Glomerular endothelial cell (primary cell): Measurements from ENCODE around the gene BANP. TPM values are rescaled to one million over a fixed set of nuclear protein-coding genes. Genes with fewer than 3 reads are reported as not detected.
"Not testable (repeated sequence)": the region's sequence is repeated elsewhere in the genome, so short reads cannot be mapped to it uniquely, and the experiment has no call there.

Source experiments
- DNase-seq: peaks from one replicate; pipeline ENCODE4 v3.0.0-alpha.2; 2011; ENCODE audit warnings: low read depth, low spot score; ENCODE audit errors: extremely low read depth
- total RNA-seq: library from RNA; depleted of rRNA; stranded (reverse); fragments of >200 nt; gene quantifications from 2 replicates; pipeline ENCODE4 v1.2.3, GENCODE V29; 2015

The BANP gene
- total RNA-seq, 1 donor from 2014 or later, result 21.1 TPM

DNA sequence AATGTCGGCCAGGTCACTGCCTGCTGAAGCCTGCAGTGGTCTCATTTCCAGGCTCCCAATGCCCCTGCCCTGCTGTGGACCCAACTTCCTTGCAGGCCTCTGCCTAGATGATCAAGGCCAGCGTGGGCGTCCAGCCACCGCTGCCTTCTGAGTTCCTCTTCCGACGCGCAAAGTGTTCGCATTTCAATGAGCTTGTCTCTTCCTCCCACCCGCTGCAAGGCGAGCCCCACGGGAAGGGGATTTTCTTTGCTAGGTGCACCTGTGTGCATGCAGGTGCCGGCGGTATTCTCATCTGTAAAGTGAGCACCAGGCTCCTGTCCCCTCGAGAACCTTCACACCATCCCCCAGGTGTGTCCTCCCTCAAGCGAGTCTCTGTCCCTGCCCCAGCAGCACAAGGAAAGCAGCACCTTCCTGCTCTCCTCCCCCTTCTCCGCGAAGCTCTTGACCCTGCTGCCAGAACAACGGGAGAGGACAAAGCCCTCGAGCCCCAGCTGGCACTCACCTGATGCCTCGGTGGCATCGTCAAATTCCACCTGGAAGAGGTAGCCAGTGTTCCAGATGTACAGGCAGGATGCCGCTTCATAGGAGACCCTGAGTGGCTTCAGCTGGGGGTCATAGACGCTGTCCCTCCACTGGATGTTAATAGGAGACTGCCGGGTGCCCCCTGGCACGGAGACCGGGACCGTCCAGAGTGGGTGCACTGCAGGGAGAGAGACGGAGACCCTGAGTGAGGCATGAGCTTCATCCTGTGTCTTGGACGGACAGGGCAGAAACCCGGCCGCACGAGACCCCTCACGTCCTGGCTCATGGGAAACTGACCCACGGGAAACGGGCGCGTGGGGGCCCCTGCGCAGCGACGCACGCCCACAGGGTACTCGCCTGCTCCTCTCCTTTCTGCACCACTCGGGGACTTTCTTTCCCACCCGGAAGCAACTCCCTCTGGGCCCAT is 24.7 kb upstream of the BANP start:
- no peak for DNase-seq

DNA sequence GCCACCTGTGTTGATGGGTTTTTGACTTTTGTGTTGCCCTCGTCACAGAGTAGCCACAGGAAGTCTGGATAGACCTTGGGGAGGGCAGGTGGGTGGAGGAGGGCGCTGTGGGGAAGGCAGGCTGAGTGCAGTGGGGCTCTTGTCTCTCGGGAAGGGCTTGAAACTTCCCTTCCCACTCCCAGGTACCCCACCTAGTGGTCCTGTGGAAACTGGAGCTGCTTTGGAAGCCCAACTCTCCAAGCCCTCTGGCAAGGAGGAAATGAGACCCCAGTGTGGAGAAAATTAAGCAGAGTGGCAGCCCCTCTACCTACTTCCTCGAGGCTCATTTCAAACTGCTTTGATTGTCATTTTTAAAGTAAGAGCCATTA is 24.1 kb upstream of the BANP start:
- no peak for DNase-seq

DNA sequence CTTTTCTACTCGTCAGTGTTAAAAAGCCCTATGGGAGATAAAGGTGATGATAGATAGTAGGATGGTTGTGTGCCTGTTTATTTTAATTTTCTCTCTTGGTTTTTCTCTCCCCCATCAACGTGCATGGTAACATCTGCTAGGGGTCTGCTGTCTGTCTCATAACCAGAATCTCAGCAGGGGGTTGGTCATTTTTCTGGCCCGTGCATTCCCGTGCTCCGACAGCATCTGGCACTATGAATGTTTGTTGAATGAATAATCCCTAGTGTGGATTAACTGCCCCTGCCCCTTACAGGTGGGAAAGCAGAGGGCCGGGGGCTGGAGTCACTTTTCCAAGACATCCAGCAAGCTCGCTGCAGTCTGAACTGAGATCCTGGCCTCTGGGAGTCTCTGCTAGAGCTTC is 21.2 kb upstream of the BANP start:
- no peak for DNase-seq

DNA sequence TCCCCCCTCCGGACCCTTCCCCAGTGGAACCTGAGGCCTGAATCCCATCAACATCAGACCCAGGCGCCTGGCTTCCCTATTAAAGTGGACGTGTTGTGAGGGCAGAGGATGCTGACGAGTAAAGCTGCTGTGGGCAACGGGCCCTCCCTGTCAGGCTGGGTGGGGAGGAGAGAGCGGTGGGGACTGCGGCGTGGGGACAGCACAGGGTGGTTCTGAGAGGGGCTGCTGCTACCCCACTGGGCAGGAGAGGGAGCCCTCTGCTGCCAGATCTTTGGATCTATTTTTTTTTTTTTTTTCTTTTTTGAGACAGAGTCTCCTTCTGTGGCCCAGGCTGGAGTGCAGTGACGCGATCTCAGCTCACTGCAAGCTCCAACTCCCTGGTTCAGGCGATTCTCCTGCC is 20.8 kb upstream of the BANP start:
- no peak for DNase-seq

DNA sequence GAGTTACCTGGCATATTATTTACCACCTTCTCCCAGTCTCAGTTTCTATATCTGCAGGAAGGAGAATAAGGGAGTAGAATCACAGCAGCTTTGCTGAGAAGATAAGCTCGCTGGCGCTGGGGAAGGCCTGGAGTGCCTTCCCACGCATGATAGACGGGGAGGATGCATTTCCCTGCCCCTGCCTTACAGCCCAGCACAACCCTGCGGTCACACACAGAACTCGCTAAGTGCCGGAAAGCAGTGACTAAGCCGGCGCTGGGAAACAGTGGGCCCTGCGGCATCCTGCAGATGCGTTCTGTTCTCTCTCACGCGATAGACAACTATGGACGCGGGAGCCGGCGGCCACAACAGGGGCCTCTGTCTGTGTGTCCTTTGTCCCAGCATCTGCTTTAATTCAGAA is 19.7 kb upstream of the BANP start:
- no peak for DNase-seq

DNA sequence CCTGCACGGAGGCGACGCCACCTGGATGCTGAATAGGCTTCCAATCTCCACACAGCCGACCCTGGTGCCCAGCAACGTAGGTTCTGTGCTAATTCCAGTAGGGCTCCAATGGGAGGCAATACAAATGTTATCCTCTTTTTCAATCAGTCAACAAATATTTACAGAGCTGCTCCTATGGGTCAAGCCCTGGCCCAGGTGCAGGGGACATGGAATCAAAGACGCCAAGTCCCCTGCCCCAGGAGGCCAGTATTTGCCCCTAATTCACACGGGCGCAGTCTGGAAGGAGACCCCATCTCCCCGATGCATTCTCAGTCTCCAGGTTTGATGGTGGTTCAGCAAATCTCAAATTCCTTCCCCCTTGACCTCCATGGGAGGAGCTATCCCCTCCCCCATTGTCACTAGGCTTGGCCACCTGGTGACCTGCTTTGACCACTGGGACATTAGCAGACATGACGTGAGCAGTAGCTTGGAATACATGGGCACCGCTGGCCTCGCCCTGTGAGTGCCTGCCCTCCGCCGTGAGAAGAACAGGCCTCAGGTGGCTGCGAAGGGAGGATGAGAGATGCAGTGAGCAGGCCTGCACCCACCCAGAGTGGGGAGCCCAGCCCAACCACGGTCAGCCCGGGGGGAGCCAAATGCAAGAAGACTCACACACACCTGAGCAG is 18.6 kb upstream of the BANP start:
- not testable (repeated sequence) for DNase-seq

DNA sequence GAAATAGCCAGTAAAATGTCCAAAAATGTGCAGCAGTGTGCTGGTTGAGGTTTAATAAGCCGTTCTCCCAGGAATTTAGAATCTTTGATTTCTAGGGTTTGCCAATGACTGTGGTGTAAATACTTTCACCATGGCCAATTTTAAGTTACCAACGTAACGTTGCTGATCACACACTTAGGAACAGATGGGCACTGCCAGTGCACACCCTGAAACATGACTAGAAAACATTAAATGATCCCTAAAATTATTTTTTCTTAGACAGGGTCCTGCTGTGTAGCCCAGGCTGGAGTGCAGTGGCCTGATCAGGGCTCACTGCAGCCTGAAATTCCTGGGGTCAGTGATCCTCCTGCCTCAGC is 18.1 kb upstream of the BANP start:
- no peak for DNase-seq

DNA sequence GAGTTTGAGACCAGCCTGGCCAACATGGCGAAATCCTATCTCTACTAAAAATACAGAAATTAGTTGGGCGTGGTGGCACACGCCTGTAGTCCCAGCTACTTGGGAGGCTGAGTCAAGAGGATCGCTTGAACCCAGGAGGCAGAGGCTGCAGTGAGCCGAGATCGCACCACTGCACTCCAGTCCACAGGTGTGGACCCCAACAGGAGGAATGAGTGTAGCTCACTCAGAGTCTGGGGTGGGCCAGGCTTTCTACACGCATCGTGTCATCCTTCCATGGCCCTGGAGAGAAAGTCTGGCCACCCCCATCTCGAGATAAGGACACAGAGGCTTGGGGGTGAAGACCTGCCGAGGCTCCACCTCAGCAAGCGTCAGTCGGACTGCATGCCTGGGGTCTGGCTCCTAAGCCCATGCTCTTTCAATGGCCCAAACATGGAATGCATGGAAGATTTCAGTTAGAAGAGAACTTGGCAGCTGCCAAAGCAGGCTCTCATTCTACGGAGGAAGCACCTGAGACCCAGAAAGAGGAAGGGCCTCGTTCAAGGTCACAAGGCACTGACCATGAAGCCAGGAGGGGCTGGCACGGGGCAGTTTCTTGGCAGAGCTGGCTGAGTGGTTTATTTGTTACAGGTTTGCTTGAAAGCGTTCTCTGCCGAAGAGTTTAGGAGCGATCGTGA is 16.3 kb upstream of the BANP start:
- not testable (repeated sequence) for DNase-seq

DNA sequence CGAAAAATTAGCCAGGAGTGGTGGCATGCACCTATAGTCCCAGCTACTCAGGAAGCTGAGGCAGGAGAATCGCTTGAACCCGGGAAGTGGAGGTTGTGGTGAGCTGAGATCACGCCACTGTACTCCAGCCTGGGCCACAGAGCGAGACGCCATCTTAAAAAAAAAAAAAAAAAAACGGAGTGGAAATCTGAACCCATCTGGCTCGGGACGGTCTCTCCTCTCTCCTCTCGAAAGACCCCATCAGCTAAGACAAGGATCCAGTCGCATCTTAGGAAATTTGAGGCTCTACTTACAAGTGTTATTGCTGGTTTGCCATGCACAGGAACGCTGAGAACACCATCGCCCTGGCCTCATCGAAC is 15.2 kb upstream of the BANP start:
- DNase-seq, result not testable (repeated sequence)

DNA sequence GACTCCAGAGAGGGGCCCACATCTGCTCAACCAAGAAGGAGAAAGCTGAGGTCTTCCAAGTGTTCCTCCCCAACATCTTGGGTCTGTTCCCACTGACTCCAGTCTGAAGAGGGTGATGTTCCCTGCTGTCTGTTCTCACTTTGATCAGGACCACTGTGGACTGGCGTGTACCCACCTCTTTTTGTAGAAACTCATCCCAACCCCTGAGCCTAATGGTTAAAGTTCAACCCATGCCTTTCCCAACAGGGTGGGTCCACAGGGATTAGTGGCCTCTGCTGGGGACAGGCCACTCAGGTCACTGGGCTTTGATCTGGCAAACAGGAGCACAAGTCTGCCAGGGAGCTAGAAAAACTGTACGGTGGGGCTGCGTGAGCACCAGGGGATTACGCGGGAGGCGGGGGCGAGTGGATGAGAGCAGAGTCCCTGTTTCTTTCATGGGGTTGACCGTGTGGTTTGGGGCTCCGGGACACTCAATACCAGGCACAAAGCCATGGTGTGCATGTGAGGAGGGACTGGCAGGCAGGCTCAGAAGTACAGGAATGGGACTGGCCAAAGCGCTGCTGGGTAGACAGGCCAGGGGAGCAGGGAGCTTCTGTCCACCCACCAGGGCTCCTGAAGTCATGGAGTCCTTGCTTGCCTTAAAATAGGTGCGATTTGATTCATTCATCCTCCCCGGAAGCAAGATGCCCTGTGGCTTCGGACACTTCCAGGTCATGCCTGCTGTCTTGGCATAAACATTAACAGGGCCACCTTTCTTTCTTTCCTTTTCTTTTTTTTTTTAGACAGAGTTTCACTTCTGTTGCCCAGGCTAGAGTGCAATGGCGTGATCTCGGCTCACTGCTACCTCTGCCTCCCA is 14.6 kb upstream of the BANP start, which contains the start of gene CA5A:
CA5A (minus strand) TSS at position 155 of the 856 bp plus-strand sequence; CDS start at position 76, 79 bp downstream.
- no peak for DNase-seq

DNA sequence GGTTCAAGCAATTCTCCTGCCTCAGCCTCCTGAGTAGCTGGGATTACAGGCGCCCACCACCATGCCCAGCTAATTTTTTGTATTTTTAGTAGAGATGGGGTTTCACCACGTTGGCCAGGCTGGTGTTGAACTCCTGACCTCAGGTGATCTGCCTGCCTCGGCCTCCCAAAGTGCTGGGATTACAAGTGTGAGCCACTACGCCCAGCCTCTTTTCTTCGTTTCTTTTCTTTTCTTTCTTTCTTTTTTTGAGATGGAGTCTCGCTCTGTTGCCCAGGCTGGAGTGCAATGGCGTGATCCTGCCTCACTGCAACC is 14.0 kb upstream of the BANP start:
- not testable (repeated sequence) for DNase-seq

DNA sequence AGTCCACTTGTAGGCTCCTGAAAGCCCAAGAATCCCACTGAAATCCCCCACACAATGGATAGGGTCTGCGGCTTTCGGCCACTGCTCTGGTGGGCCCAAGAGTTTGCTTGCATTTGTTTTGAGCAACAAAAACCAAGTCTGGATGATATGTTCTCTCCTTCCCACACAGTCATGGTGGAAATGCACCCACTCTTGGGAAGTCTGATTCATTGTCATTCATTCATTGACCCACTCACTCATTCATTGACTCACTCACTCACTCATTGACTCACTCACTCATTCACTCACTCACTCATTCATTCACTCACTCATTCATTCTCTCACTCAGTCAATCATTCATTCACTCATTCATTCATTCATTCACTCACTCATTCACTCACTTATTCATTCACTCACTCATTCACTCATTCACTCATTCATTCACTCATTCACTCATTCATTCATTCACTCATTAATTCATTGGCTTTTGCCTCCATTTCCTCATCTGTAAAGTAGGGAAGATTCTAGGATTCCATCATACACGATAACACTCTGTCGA is 12.8 kb upstream of the BANP start:
- no peak for DNase-seq

DNA sequence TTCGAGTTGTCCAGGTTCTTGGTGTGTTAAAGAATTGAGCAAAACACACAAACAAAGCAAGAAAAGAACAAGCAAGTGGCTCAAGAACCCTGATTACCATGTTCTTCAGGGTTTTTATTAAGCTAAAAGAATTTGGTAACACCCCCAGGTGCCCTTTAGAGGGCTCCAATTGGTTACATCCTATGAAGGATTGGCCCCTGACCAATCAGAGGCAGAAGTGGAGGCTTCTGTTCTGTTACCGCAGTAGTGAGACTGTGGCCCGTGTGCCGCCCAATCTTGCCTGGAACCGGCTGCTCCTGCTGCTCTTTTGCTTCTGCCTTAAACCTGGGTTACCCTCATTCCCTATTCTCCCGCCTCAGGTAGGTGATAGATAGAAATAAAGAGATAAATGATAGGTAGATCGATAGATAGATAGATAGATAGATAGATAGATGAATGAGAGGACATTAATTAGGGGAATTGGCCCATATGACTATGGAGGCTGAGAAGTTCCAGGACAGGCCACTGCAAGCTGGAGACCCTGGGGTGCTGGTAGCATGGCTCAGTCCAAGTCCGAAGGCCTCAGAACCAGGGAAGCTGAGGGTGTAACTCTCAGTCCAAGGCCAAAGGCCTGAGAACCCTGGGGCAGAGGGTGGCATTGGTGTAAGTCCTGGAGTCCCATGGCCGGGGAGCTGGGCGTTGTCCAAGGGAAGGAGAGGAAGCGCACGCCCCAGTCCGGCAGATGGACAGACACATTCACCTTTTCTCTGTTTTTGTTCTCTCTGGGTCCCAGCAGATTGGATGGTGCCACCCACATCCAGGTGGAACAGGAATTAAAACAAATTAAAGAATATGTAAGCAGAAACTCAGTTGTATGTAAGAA is 11.4 kb upstream of the BANP start:
- DNase-seq, result no peak

DNA sequence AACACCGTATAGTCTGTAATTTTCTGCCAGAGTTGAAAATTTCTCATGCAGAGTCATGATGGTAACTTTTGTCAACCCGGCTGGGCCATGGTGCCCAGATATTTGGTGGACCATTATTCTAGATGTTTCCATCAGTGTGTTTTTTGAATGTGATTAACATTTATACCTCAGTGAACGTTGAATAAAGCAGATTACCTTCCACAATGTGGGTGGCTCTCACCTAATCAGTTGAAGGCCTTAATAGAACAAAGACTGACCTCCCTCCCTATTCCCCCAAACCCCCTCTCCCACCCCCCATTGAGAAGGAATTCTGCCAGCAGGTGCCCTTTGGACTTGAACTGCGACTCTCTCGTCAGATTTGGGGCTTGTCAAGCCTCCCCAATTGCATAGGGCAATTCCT is 8.6 kb upstream of the BANP start:
- DNase-seq, result no peak

DNA sequence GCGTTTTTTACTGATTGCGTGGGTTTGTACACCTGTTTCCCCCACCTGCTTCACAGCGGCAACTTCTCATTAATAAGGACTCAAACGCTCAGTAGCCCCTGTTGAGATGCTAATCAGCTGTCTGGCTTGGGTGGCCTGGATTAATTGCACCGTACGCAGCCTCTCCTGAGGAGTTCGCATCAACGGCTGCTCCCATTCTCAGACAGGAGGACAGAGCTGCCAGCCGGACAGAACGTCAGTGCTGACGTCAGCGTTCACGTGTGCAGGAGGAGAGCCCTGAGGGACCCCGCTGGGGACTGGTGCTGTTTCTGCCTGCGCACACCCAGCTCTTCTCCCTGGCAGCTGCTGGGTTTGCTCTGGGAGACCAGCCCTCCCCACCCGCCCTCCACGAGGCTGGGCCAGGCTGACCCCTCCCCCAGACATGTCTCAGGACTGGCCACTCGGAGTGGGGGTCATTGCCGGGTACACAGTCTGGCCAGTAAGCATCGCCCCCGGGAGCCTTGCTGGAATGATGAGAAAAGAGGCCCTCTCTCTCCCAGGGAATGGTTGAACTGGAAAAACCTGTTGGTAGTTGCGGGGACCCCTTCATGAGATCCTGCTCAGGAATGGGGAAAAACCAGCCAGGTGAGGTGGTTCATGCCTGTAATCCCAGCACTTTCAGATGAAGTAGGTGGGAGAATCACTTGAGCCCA is 5.7 kb upstream of the BANP start:
- DNase-seq, result no peak

DNA sequence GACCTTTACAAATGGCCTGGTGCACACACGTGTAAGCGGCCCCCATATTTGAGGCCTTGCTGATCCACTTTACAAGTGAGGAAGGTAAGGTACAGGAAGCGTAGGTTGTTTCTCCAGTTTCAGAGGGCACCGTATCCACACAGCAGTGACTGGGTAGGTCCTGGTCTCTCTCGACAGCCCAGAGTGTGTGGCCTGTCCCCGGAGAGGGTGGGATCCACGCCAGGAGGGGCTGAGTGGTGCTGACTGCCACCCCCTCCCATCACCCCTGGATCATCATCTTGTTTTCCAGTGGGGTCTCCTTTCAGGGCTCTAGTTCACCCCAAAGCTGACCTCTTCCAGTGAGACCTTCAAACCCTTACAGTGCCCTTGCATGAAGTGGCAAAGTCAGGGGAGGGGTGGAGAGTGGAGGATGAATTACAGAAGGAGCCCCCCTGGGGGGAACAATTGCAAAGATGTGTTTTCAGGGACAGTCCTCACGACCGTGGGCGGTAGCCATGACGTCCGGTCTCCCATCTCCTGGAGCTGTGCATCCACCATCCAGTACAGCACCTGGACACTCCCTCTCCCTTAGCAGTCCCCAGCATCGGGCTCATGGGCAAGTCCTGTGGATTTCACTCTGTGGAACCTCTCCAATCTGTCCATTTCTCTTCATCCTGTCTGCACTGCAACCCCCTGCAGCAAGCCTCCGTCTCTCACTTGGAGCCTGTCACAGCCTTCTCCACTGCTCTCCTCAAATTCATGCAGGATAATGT is 4.5 kb upstream of the BANP start:
- no peak for DNase-seq

DNA sequence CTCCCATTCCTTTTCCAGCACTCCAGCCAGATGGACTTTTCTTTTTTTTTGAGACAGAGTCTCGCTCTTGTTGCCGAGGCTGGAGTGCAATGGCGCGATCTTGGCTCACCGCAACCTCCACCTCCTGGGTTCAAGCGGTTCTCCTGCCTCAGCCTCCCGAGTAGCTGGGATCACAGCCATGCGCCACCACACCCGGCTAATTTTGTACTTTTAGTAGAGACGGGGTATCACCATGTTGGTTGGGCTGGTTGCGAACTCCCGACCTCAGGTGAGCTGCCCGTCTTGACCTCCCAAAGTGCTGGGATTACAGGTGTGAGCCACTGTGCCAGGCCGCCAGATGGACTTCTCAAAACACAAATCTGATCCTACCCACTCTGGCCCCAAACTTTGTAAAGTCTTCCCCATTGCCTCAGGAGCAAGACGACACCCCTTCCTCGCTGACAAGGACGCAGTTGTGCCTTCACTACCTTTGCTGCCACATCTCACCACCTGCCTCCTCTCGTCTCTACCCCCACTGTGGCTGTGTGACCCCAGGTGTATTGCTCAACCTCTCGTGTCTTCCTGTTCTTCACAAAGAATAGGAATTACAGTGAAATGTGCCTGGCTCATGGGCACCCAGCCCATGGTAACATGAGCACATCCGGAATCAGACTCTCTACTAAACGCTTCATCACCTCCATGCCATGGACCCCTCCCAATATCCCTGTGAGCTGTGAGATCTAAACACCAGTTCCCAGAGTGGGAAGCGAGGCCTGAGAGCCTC is 3.7 kb upstream of the BANP start:
- no peak for DNase-seq

DNA sequence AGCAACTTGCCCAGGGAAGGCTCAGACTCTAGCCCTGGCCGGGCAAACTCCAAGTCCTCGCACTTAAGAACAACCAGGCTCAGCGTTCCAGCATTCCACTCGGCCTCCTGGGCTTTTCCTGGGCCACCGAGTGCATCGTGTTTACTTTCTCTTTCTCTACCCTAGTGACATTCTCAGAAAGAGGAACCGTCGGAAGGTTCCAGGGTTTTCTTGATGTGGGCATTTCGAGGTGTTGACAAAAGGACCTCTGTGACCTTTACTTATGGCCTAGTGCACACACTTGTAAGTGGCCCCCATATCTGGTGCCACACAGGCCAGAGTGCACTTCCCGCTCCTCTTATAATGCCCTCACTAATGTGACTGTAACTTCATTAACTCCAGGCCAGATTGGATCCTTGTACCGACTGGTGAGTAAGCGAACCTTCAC is 3.1 kb upstream of the BANP start:
- DNase-seq, result no peak
